Hematopoietic multipotent progenitor cell treated with erythropoietin and hydrocortisone succinate and interleukin-3 and kit ligand, for 15 days (in vitro differentiated cells): ENCODE measurements around the gene ARID3C.

ENCODE experiments used
- DNase-seq: peaks from one replicate; pipeline ENCODE4 v3.0.0-alpha.2; 2015; ENCODE audit warnings: low spot score

Gene ARID3C

GRCh38 chr9:34594177-34594576, 34.7 kb downstream of the ARID3C start:
- no peak for DNase-seq

GRCh38 chr9:34592895-34593601, 35.8 kb downstream of the ARID3C start:
- no peak for DNase-seq

- no peak for DNase-seq
Measured at GRCh38 chr9:34591917-34592866, 36.7 kb downstream of the ARID3C start.

- peak; percentile 63 for DNase-seq
Measured at GRCh38 chr9:34591248-34591916, 37.5 kb downstream of the ARID3C start.

- DNase-seq: no peak
Measured at GRCh38 chr9:34590381-34591247, 38.3 kb downstream of the ARID3C start.

- no peak for DNase-seq
Measured at GRCh38 chr9:34589636-34590380, 39.1 kb downstream of the ARID3C start, which contains the start of gene CNTFR. CNTFR (minus strand) TSS chr9:34589724; CDS start chr9:34568981, 20,743 bp downstream.

GRCh38 chr9:34588671-34589635, 39.9 kb downstream of the ARID3C start:
- DNase-seq: no peak

- DNase-seq: no peak
Measured at GRCh38 chr9:34587271-34587670, 41.6 kb downstream of the ARID3C start.

- DNase-seq: no peak
Measured at GRCh38 chr9:34585946-34586669, 42.8 kb downstream of the ARID3C start.

- DNase-seq: no peak
Measured at GRCh38 chr9:34584970-34585369, 43.9 kb downstream of the ARID3C start.

GRCh38 chr9:34582787-34583186, 46.1 kb downstream of the ARID3C start:
- DNase-seq: no peak

- no peak for DNase-seq
Measured at GRCh38 chr9:34581318-34581717, 47.5 kb downstream of the ARID3C start.

GRCh38 chr9:34580358-34580757, 48.5 kb downstream of the ARID3C start:
- DNase-seq: no peak

- DNase-seq: no peak
Measured at GRCh38 chr9:34579808-34580163, 49.1 kb downstream of the ARID3C start.

- no peak for DNase-seq
Measured at GRCh38 chr9:34579104-34579807, 49.6 kb downstream of the ARID3C start.

GRCh38 chr9:34578241-34579103, 50.4 kb downstream of the ARID3C start:
- DNase-seq: no peak
